Heart right ventricle (tissue), 16 donors: ENCODE data around the gene GLIPR1. TPM values are rescaled to one million over a fixed set of nuclear protein-coding genes. Genes with fewer than 3 reads are reported as not detected.

ENCODE experiments used
- ATAC-seq, 8 donors: fragments of 200-7000 bp; cut with Tn5 transposase; one replicate each; pipeline ENCODE4 v1.9.1; 2020; ENCODE audit warnings: mild to moderate bottlenecking in 8 of 8, moderate library complexity in 8 of 8, moderate number of reproducible peaks in 1 of 8
- DNase-seq, 2 donors: peaks; one replicate each; pipeline ENCODE4 v3.0.0-alpha.2; 2020
- H3K27ac ChIP-seq, 10 donors: fragments of 200-600 bp; sonication (generic) in 2 of 10; one replicate each; pipeline versions ENCODE4 v1.5.0 to v1.8.0; 2020 to 2022; ENCODE audit warnings: mild to moderate bottlenecking in 3 of 10
- H3K27me3 ChIP-seq, 7 donors: fragments of 200-600 bp; one replicate each; pipeline ENCODE4 v1.8.0; 2021 to 2022; ENCODE audit warnings: mild to moderate bottlenecking in 2 of 7
- H3K36me3 ChIP-seq, 9 donors: fragments of 200-600 bp; sonication (generic) in 1 of 9; one replicate each; pipeline versions ENCODE4 v1.5.0 to v1.8.0; 2020 to 2022; ENCODE audit warnings: mild to moderate bottlenecking in 2 of 9
- H3K4me1 ChIP-seq, 9 donors: fragments of 200-600 bp; sonication (generic) in 1 of 9; one replicate each; pipeline versions ENCODE4 v1.5.0 to v1.8.0; 2020 to 2022; ENCODE audit warnings: mild to moderate bottlenecking in 4 of 9
- H3K4me3 ChIP-seq, 10 donors: fragments of 200-600 bp; sonication (generic) in 2 of 10; one replicate each; pipeline versions ENCODE4 v1.5.0 to v1.8.0; 2020 to 2022; ENCODE audit warnings: mild to moderate bottlenecking in 7 of 10, moderate library complexity in 2 of 10
- H3K9me3 ChIP-seq, 11 donors: fragments of 200-600 bp in 10 of 11; sonication (generic) in 2 of 11; one replicate each; pipeline versions ENCODE4 v1.5.0 to v1.8.0; 2013 to 2022; ENCODE audit warnings: mild to moderate bottlenecking in 2 of 11, control low read depth in 1 of 11, moderate library complexity in 1 of 11
- CTCF ChIP-seq, 9 donors: fragments of 200-600 bp; sonication (generic) in 2 of 9; IDR thresholded peaks; one replicate each; pipeline versions ENCODE4 v1.5.0 to v1.8.0; 2021 to 2022; ENCODE audit warnings: antibody characterized with exemption in 9 of 9, mild to moderate bottlenecking in 5 of 9, moderate library complexity in 1 of 9
- WGBS, 2 donors: extraction: QIAGEN DNeasy Blood & Tissue Kit; methylation state at CpG; one replicate each; pipeline ENCODE4 v1.1.7; 2013; ENCODE audit warnings: inconsistent platforms in 1 of 2; 5-methylcytosine and 5-hydroxymethylcytosine counted together
- intact Hi-C, 10 donors: fragments of 100-400 bp; cut with DNase I; formaldehyde crosslinking; loops; one replicate each; pipeline versions ENCODE4 v1.11.1 to v1.14.2; 2022
- polyA plus RNA-seq, 2 donors: library from polyadenylated mRNA; stranded (reverse); fragments of 200-250 nt; gene quantifications; one replicate each; pipeline ENCODE4 v1.2.3, GENCODE V29; 2013
- total RNA-seq, 10 donors: library from RNA; stranded (reverse); fragmentation: NEBNext Ultra II Directional in 3 of 10; extraction: Animal tissue kit (Norgen Biotek cat#: 25700) in 3 of 10; gene quantifications; one replicate each; pipeline versions ENCODE4 v1.2.1 to v1.2.4, GENCODE V29; 2021 to 2023
- donor health status: Arrhythmogenic right ventricular cardiomyopathy.
- donor health status: ischemic (EF 13 %, LVEDD 7.1; RV severe dilation, severe dysfunction).
- donor health status: healthy with polysubstance abuse.
- donor health status: DM: no; HTN: yes; CAD: no.
- donor health status: DM: no; HTN: no; CAD: no.
- donor health status: ischemic (EF 25% LVEDD 6.9; RV normal size, moderate dysfunction).
- donor health status: ischemic (EF 25% LVEDD 5.7; RV mildly dilated, moderate dysfunction).
- donor health status: healthy.
- donor health status: DM: yes; HTN: yes; CAD: no.
- donor health status: Ischemic cardiomyopathy.
- donor health status: ischemic (EF 35%, LVEDD 5.7; RV mildly dilated, moderate dysfunction).
- donor health status: nonischemic (EF 11% LVEDD 7.7; RV severe dilation, severe dysfunction).
- donor health status: DM: yes; HTN: yes; CAD: no.
- donor health status: PGD.
- donor health status: ischemic (EF 29% LVEDD 5.4; RV normal size, mild dysfunction).
- donor health status: nonischemic (EF 23%, LVEDD 6.1; RV moderate dilation, normal function).

Gene GLIPR1
- total and polyA plus RNA-seq, 12 donors: 2.0 to 25.6 (median 4.6) TPM

- Histone ChIP-seq H3K27me3 (no peaks in the 10 kb centered on the region), H3K27ac (no peak overlapping the region), H3K4me1 (peaks cover 0 to 17% (median 0%) of the 10 kb centered on the region in 9 donors), H3K36me3 (no peaks in the 10 kb centered on the region), H3K9me3 (peaks cover 0 to 49% (median 12%) of the 10 kb centered on the region in 11 donors), H3K4me3 (no peak overlapping the region)
- intact Hi-C loops: no loop called here
- DNase-seq (no peak), ATAC-seq (no peak)
- TF ChIP-seq CTCF (IDR thresholded peaks at IDR 0.05): no peak
These were observed 20.4 kb upstream of the GLIPR1 start for GRCh38 chr12:75460204-75460603.

GRCh38 chr12:75471902-75472890, 8.4 kb upstream of the GLIPR1 start:
- peak overlapping the region in 1 of 10 donors; percentile 65 for H3K27ac ChIP-seq
- H3K9me3 ChIP-seq: peaks cover 0 to 2% (median 0%) of the 10 kb centered on the region in 11 donors
- no peaks in the 10 kb centered on the region for H3K36me3 ChIP-seq
- peaks cover 0 to 22% (median 0%) of the 10 kb centered on the region in 9 donors for H3K4me1 ChIP-seq
- no peak for ATAC-seq
- intact Hi-C loops: no loop called here
- H3K27me3 ChIP-seq: no peaks in the 10 kb centered on the region
- no peak for DNase-seq
- TF ChIP-seq CTCF (IDR thresholded peaks at IDR 0.05): no peak
- WGBS, 2 donors: 83 to 89% methylated on average over 6 of the region's 6 CpGs
- no peak overlapping the region for H3K4me3 ChIP-seq

DNA sequence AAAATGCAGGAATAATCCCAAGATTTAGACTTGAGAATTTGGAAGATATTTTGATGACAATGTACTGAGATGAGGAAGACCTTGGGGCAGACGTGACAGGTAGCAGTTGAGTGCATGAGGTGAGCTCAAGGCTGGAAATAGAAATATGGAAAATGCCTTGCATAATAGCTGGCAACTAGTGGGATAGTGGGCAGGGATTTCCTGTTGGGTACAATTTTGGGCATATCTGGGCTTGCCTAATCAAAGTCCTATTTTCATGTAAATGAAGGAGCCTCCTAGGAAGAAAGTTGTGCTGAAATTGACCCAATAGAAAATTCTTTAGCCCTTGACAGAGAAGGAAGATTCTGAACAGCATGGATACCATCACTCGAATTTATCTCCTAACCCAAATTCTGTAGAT, 6.4 kb upstream of the GLIPR1 start:
- intact Hi-C loops: no loop called here
- Histone ChIP-seq H3K9me3 (peaks cover 0 to 2% (median 0%) of the 10 kb centered on the region in 11 donors), H3K36me3 (no peaks in the 10 kb centered on the region), H3K27ac (no peak overlapping the region), H3K4me1 (peaks cover 0 to 41% (median 0%) of the 10 kb centered on the region in 9 donors), H3K27me3 (no peaks in the 10 kb centered on the region), H3K4me3 (no peak overlapping the region)
- no peak for ATAC-seq
- no peak for DNase-seq
- WGBS, 2 donors: 69 to 70% methylated on average over 2 of the region's 2 CpGs
- no peak for TF ChIP-seq CTCF (IDR thresholded peaks at IDR 0.05)

DNA sequence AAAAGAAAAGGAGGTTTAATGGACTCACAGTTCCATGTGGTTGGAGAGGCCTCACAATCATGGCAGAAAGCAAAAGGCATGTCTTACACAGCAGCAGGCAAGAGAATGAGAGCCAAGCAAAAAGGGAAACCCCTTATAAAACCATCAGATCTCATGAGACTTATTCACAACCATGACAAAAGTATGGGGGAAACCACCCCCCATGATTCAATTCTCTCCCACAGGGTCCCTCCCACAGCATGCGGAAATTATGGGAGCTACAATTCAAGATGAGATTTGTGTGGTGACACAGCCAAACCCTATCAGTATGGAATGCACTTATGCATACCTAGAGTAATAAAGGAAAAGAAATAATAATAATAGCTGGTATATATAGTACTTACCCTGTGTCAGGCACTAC, 4.5 kb upstream of the GLIPR1 start:
- Histone ChIP-seq H3K27me3 (no peaks in the 10 kb centered on the region), H3K36me3 (no peaks in the 10 kb centered on the region), H3K4me3 (no peak overlapping the region), H3K4me1 (peaks cover 0 to 54% (median 0%) of the 10 kb centered on the region in 9 donors), H3K9me3 (no peaks in the 10 kb centered on the region), H3K27ac (no peak overlapping the region)
- ATAC-seq: no peak
- intact Hi-C loops: no loop called here
- 90 to 97% methylated on average over 1 of the region's 1 CpG for WGBS, 2 donors
- DNase-seq: no peak
- TF ChIP-seq CTCF (IDR thresholded peaks at IDR 0.05): no peak
